Body of pancreas (tissue), 4 donors: ENCODE results near the gene VIT. TPM values are rescaled to one million over a fixed set of nuclear protein-coding genes. Genes with fewer than 3 reads are reported as not detected.

ENCODE experiments used
- ATAC-seq: fragments of 150-250 bp; one replicate; pipeline ENCODE4 v1.9.1; 2016
- DNase-seq, 4 donors: peaks; one replicate each; pipeline ENCODE4 v3.0.0-alpha.2; 2019
- H3K27ac ChIP-seq, 4 donors: fragments of 200-600 bp; sonication (generic); 1 replicate in 3 of 4; 2 replicates in 1 of 4; pipeline versions ENCODE4 v1.5.1 to v1.6.1; 2016 to 2019; ENCODE audit warnings: mild to moderate bottlenecking in 1 of 4, mixed read lengths in 1 of 4, moderate library complexity in 1 of 4
- H3K27me3 ChIP-seq, 2 donors: fragments of 200-600 bp; sonication (generic); one replicate each; pipeline ENCODE4 v1.6.0; 2016; ENCODE audit warnings: mild to moderate bottlenecking in 1 of 2
- H3K36me3 ChIP-seq, 2 donors: fragments of 200-600 bp; sonication (generic); replicated peaks in 1 of 2; 2 replicates each; pipeline ENCODE4 v1.5.1; 2016; ENCODE audit warnings: low read depth in 2 of 2; ENCODE audit not compliant: insufficient read depth in 1 of 2
- H3K4me1 ChIP-seq: fragments of 200-600 bp; sonication (generic); one replicate; pipeline ENCODE4 v1.6.0; 2016
- H3K4me3 ChIP-seq, 2 donors: fragments of 200-600 bp; sonication (generic); 1 replicate in 1 of 2; 2 replicates in 1 of 2; pipeline ENCODE4 v1.5.1; 2016 to 2019
- H3K9me3 ChIP-seq, 3 donors: fragments of 200-600 bp; sonication (generic); 1 replicate in 2 of 3; 2 replicates in 1 of 3; pipeline ENCODE4 v1.5.1; 2016
- CTCF ChIP-seq, 7 experiments: fragments of 450-650 bp in 4 of 7; fragments of 200-600 bp in 3 of 7; sonication (generic) in 3 of 7; IDR thresholded peaks; one replicate each; pipeline ENCODE4 v1.5.1; 2016 to 2019; ENCODE audit warnings: antibody characterized with exemption in 7 of 7
- POLR2A ChIP-seq, 3 donors: fragments of 450-650 bp; IDR thresholded peaks; one replicate each; pipeline ENCODE4 v1.6.1; 2016; ENCODE audit warnings: antibody characterized with exemption in 3 of 3, mild to moderate bottlenecking in 2 of 3
- WGBS, 2 donors: methylation state at CpG; one replicate each; pipeline ENCODE4 v1.1.5; 2017; 5-methylcytosine and 5-hydroxymethylcytosine counted together
- intact Hi-C: fragments of 100-400 bp; cut with DNase I; formaldehyde crosslinking; loops from one replicate; pipeline ENCODE4 v1.15.1; 2023
- total RNA-seq, 2 donors: library from RNA; depleted of rRNA; stranded (reverse); fragments of >200 nt; gene quantifications; one replicate each; pipeline ENCODE4 v1.1.0, GENCODE V29; 2016

VIT gene
- total RNA-seq, 2 donors from 2014 or later: 0.99 to 2.6 TPM

- WGBS, 2 donors: 63 to 69% methylated on average over 6 of the region's 6 CpGs
- no peaks in the 10 kb centered on the region for H3K9me3 ChIP-seq
- no peak for ATAC-seq
- H3K4me3 ChIP-seq: no peak overlapping the region
- H3K27me3 ChIP-seq: no peaks in the 10 kb centered on the region
- no peak overlapping the region for H3K27ac ChIP-seq
- no peaks in the 10 kb centered on the region for H3K4me1 ChIP-seq
- no peaks in the 10 kb centered on the region for H3K36me3 ChIP-seq
- intact Hi-C loops: no loop called here
- no peak for TF ChIP-seq POLR2A (IDR thresholded peaks at IDR 0.05)
- TF ChIP-seq CTCF (IDR thresholded peaks at IDR 0.05): no peak
- DNase-seq: no peak
These were observed 25.5 kb upstream of the VIT start for GRCh38 chr2:36670881-36671595.

DNA sequence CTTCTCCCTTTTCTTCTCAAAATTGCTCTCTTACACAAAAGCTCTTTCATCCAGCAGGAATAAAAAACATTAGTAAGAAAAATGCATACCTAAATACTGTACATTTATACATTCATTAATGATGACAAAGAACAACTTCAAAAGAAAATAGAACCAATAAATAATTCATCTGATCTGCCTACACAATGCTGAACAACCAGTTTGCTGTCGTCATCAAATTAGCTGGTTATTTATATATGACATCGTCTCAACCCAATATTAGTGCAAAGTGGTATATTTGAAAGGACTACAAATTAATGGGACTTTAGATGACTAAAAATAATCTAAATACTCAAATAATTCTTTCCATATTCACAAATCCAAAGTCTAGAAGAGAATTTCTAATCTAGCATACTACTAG, 24.8 kb upstream of the VIT start:
- no peaks in the 10 kb centered on the region for H3K4me1 ChIP-seq
- TF ChIP-seq CTCF (IDR thresholded peaks at IDR 0.05) (no peak), POLR2A (IDR thresholded peaks at IDR 0.05) (no peak)
- no peaks in the 10 kb centered on the region for H3K36me3 ChIP-seq
- intact Hi-C loops: no loop called here
- ATAC-seq (no peak), DNase-seq (no peak)
- H3K9me3 ChIP-seq: no peaks in the 10 kb centered on the region
- H3K27me3 ChIP-seq: no peaks in the 10 kb centered on the region
- WGBS, 2 donors: 80 to 87% methylated on average over 2 of the region's 2 CpGs
- H3K4me3 ChIP-seq: no peak overlapping the region
- H3K27ac ChIP-seq: no peak overlapping the region

DNA sequence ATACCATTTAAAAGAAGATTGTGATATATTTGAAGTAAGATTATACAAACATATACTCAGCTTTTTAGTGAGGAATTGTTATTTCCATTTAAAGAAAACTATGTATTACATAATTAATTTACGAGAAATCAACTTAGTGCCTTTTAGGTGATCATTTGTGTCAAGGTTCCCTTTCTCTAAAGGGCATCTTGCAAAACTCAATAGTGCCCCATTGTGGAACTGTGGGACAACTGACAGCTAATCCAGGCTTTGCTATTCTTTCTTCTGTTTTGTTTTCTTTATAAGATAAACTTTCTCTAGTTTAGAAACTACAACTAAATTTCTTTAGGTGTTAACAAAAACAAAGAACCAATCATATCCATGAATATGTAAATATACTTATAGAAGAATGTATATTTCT, 24.3 kb upstream of the VIT start:
- Histone ChIP-seq H3K4me3 (no peak overlapping the region), H3K27me3 (no peaks in the 10 kb centered on the region), H3K4me1 (no peaks in the 10 kb centered on the region), H3K36me3 (no peaks in the 10 kb centered on the region), H3K27ac (no peak overlapping the region), H3K9me3 (no peaks in the 10 kb centered on the region)
- WGBS, 2 donors: 36 to 43% methylated on average over 1 of the region's 1 CpG
- DNase-seq (no peak), ATAC-seq (no peak)
- intact Hi-C loops: no loop called here
- no peak for TF ChIP-seq POLR2A (IDR thresholded peaks at IDR 0.05)
- TF ChIP-seq CTCF (IDR thresholded peaks at IDR 0.05): peak in 5 of 7 experiments; percentile 12 to 36 (median 24)

- DNase-seq (no peak), ATAC-seq (no peak)
- no peaks in the 10 kb centered on the region for H3K4me1 ChIP-seq
- H3K9me3 ChIP-seq: no peaks in the 10 kb centered on the region
- no peak overlapping the region for H3K27ac ChIP-seq
- H3K4me3 ChIP-seq: no peak overlapping the region
- no peak for TF ChIP-seq CTCF (IDR thresholded peaks at IDR 0.05)
- no peak for TF ChIP-seq POLR2A (IDR thresholded peaks at IDR 0.05)
- intact Hi-C loops: no loop called here
- H3K27me3 ChIP-seq: no peaks in the 10 kb centered on the region
- no peaks in the 10 kb centered on the region for H3K36me3 ChIP-seq
These were observed 20.8 kb upstream of the VIT start for GRCh38 chr2:36675579-36676282.

DNA sequence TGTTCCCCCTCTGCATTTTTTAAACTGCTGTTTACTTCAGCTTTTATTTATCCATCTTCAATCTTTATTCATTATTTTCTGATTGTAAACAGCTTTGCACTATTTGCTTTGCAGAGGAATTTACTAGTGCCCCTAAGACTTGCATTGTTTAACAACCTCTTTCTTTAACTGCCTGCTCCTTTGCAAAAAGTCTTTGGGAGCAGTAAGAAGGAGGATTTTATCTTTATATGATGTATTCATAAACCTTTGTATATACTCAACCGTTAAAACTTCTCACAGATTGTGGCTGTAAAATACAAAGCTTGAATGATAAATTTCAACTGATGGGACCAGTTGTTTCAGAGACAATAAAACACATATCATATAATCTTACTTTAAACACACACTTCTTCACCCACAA, 20.1 kb upstream of the VIT start:
- TF ChIP-seq CTCF (IDR thresholded peaks at IDR 0.05): no peak
- no peak for TF ChIP-seq POLR2A (IDR thresholded peaks at IDR 0.05)
- WGBS, 2 donors: 49 to 52% methylated on average over 1 of the region's 1 CpG
- H3K4me1 ChIP-seq: no peaks in the 10 kb centered on the region
- ATAC-seq (no peak), DNase-seq (no peak)
- no peaks in the 10 kb centered on the region for H3K27me3 ChIP-seq
- no peaks in the 10 kb centered on the region for H3K36me3 ChIP-seq
- H3K9me3 ChIP-seq: no peaks in the 10 kb centered on the region
- intact Hi-C loops: no loop called here
- H3K4me3 ChIP-seq: no peak overlapping the region
- H3K27ac ChIP-seq: no peak overlapping the region
